Aorta (tissue), 5 donors: ENCODE measurements around the gene MBP. TPM values are rescaled to one million over a fixed set of nuclear protein-coding genes. Genes with fewer than 3 reads are reported as not detected.
A peak's percentile ranks its signal among the peaks of the same experiment; 100 is the strongest.

Experiments used
- ATAC-seq: fragments of 200-7000 bp; cut with Tn5 transposase; one replicate; pipeline ENCODE4 v1.9.1; 2022; ENCODE audit warnings: moderate library complexity; ENCODE audit not compliant: low FRiP score
- DNase-seq, 2 donors: peaks; one replicate each; pipeline ENCODE4 v3.0.0-alpha.2; 2020
- H3K27ac ChIP-seq, 2 donors: one replicate each; pipeline ENCODE4 v1.5.1; 2013; ENCODE audit warnings: low read length in 2 of 2, mild to moderate bottlenecking in 2 of 2, moderate library complexity in 2 of 2, control low read depth in 1 of 2, inconsistent platforms in 1 of 2, low read depth in 1 of 2
- H3K27me3 ChIP-seq, 2 donors: one replicate each; pipeline ENCODE4 v1.6.1; 2013; ENCODE audit warnings: control low read depth in 1 of 2, low read length in 1 of 2, mild to moderate bottlenecking in 1 of 2, moderate library complexity in 1 of 2; ENCODE audit not compliant: insufficient read depth in 2 of 2, control insufficient read depth in 1 of 2
- H3K36me3 ChIP-seq, 2 donors: one replicate each; pipeline ENCODE4 v1.6.1; 2013; ENCODE audit warnings: control low read depth in 1 of 2, low read length in 1 of 2, mild to moderate bottlenecking in 1 of 2; ENCODE audit not compliant: insufficient read depth in 2 of 2, control insufficient read depth in 1 of 2
- H3K4me1 ChIP-seq, 2 donors: one replicate each; pipeline ENCODE4 v1.6.1; 2013; ENCODE audit warnings: low read length in 2 of 2, control low read depth in 1 of 2, mild to moderate bottlenecking in 1 of 2, moderate library complexity in 1 of 2; ENCODE audit not compliant: insufficient read depth in 2 of 2, control insufficient read depth in 1 of 2
- H3K4me3 ChIP-seq, 2 donors: one replicate each; pipeline ENCODE4 v1.5.1; 2013; ENCODE audit warnings: low read length in 2 of 2, control low read depth in 1 of 2, mild to moderate bottlenecking in 1 of 2
- H3K9me3 ChIP-seq: one replicate; pipeline ENCODE4 v1.6.1; 2013; ENCODE audit warnings: mild to moderate bottlenecking, low read length; ENCODE audit not compliant: control insufficient read depth
- WGBS, 2 donors: extraction: QIAGEN DNeasy Blood & Tissue Kit; methylation state at CpG; one replicate each; pipeline ENCODE4 v1.1.7; 2013; 5-methylcytosine and 5-hydroxymethylcytosine counted together
- intact Hi-C, 2 donors: fragments of 100-400 bp; cut with DNase I; formaldehyde crosslinking; loops; one replicate each; pipeline versions ENCODE4 v1.14.2 to v1.15.0; 2022
- polyA plus RNA-seq, 2 donors: library from polyadenylated mRNA; stranded (reverse); fragments of 200-250 nt; gene quantifications; one replicate each; pipeline ENCODE4 v1.2.3, GENCODE V29; 2013
- total RNA-seq, 2 donors: library from RNA; stranded (reverse); fragmentation: NEBNext Ultra II Directional; extraction: Animal tissue kit (Norgen Biotek cat#: 25700); gene quantifications; one replicate each; pipeline ENCODE4 v1.2.1, GENCODE V29; 2021
- donor health status: healthy with polysubstance abuse.
- donor health status: Bipolar disorder and iron deficiency.
- donor health status: DM: no; HTN: no; CAD: no.
- donor health status: DM: no; HTN: no; CAD: no.
- donor health status: DM: yes; HTN: yes; CAD: no.

The MBP gene
- total and polyA plus RNA-seq, 4 donors: 9.1 to 62.7 (median 26.6) TPM

DNA sequence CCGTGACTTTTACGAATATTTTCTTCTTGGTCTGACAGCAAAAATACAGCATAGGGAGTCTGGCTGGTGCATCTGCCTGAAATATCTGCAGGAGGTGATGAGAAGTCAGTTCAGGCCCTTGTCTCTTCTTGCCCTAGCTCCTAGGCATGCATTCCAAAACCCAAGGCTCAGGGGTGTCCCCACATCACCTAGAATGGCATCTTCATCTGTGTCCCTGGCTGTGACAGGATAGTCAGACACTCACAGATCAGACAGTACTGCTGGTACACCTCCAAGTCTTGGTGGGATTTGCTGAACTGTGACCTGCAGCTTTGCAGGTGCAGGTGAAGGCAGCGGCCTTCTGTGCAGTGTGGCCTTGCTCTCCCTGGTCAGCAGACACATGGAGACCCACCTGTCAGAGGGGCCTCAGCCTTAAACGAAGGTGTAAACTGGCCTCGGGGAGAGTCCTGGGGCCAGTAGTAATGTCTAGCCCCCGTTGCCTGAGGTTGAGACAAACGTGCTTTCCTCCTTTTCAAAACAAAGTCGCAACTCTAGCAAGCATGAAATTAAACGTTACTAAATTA is 42.8 kb downstream of the MBP start:
- no peaks in the 10 kb centered on the region for H3K4me1 ChIP-seq
- H3K9me3 ChIP-seq: no peaks in the 10 kb centered on the region
- no peaks in the 10 kb centered on the region for H3K27me3 ChIP-seq
- intact Hi-C loops: loop anchor here (5.0 kb wide), 2 partner anchors 37 to 42 kb away; partner anchors contain the start of gene MBP (in 1 of the 2)
- no peak for DNase-seq
- 88 to 91% methylated on average over 9 of the region's 9 CpGs for WGBS, 2 donors
- no peak overlapping the region for H3K4me3 ChIP-seq
- ATAC-seq: no peak
- H3K27ac ChIP-seq: no peak overlapping the region
- no peaks in the 10 kb centered on the region for H3K36me3 ChIP-seq

GRCh38 chr18:77088963-77089722 is 43.4 kb downstream of the MBP start:
- Histone ChIP-seq H3K9me3 (no peaks in the 10 kb centered on the region), H3K4me3 (no peak overlapping the region), H3K4me1 (peaks cover 0 to 2% of the 10 kb centered on the region in 2 donors), H3K27me3 (no peaks in the 10 kb centered on the region), H3K36me3 (no peaks in the 10 kb centered on the region), H3K27ac (no peak overlapping the region)
- DNase-seq (no peak), ATAC-seq (no peak)
- 81 to 88% methylated on average over 14 of the region's 14 CpGs for WGBS, 2 donors
- intact Hi-C loops: loop anchor here (5.0 kb wide), 2 partner anchors 38 to 43 kb away; partner anchors contain the start of gene MBP (in 1 of the 2)

DNA sequence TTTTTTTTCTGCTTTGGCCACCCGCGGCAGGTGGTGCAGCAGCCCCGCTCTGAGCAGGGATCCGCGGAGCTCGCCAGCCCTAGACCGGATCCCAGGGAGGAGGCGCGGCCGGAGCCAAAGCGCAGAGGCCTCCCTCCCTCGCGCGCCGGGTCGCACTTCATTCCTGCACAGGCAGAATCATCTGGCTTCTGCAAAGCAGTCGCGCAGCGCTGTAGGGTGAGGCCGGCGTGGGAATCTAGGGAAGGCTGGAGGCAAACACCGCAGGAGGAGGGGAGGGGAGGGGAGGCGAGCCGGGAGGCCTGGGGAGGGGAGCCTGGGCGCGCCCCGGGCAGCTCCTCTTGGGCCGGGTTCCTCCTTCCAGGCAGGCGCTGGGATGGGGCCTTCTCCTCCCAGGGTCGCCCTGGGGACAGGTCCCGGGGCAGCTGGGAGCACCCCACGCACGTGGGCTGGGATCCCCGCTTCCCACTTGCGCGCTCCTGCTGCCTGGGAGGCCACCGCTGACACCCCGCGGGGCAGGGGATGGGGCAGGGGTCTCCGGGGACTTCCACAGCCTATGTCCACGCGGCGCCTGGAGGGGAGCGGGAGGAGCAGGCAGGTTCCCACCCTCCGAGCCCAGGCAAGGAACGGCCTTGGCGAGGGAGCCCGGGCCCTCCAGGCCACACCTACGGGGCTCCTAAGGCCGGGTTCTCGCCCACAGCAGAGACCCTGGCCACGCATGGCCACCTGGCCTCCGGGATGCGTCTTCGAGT is 45.0 kb downstream of the MBP start:
- Histone ChIP-seq H3K27me3 (no peaks in the 10 kb centered on the region), H3K4me3 (peak overlapping the region; percentile 7 to 28), H3K36me3 (no peaks in the 10 kb centered on the region), H3K27ac (no peak overlapping the region), H3K4me1 (peaks cover 0 to 2% of the 10 kb centered on the region in 2 donors), H3K9me3 (no peaks in the 10 kb centered on the region)
- ATAC-seq (peak; percentile 80), DNase-seq (peak; percentile 72 to 89)
- 29 to 38% methylated on average over 40 to 55 of the region's 55 CpGs for WGBS, 2 donors
- intact Hi-C loops: loop anchor here (5.0 kb wide), 2 partner anchors 40 to 45 kb away; partner anchors contain the start of gene MBP (in 1 of the 2)

DNA sequence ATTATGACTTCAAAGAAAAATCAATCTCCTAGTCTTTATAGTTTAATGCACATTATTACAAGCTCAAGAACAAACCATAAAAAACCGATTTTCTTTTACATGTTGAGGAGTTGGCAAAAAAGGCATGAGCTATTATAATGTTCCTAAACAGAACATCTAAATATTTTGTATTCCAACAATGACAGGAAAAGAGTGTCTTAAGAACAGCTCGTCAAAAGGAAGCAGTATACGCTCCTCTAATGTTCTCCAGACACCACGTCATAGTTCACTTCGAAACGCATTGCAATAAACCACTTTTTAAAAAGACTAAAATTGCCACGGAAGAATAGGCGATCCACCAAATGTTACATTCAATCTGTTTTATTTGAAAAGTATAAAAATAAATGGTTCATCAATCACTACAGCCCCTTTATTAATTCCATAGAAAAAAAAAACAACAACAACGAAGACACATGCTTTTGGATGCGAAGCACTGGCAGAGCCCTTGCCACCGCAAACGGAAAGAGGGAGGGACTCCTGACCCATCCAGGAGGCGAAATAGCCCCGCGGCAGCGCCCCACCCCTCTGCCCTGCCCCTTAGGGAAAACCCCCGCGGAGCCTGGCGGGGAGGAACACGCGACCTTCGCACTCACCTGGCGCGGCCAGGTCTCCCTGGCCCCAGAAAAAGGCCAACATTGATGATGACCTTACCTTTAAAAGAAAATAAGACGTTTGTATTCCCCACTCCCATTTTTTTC is 45.8 kb downstream of the MBP start:
- intact Hi-C loops: loop anchor here (5.0 kb wide), 2 partner anchors 40 to 45 kb away; partner anchors contain the start of gene MBP (in 1 of the 2)
- ATAC-seq: peak; percentile 31
- peak; percentile 66 to 81 for DNase-seq

DNA sequence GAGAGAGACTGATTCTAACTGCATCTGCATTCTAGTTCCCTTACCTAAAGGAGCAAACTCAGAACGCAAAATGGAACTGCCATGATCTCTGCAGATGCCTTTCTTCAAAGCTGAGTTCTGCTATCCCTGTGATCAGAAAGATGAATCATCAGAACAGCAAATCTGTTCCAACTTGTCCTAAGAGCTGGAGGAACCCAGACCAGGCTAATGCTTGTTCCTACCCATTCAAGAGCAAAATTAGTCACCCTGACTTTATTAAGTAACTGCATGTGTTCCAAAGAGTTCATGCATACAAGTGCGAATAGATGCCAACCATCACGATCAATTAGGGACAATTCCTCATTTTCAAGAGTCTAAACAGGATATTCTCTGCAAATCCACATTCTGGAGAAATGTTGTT is 46.5 kb downstream of the MBP start:
- no peaks in the 10 kb centered on the region for H3K9me3 ChIP-seq
- intact Hi-C loops: loop anchor here (5.0 kb wide), 2 partner anchors 41 to 46 kb away; partner anchors contain the start of gene MBP (in 1 of the 2)
- DNase-seq (no peak), ATAC-seq (no peak)
- H3K4me3 ChIP-seq: no peak overlapping the region
- no peaks in the 10 kb centered on the region for H3K36me3 ChIP-seq
- H3K27ac ChIP-seq: no peak overlapping the region
- 76 to 79% methylated on average over 3 of the region's 3 CpGs for WGBS, 2 donors
- no peaks in the 10 kb centered on the region for H3K27me3 ChIP-seq
- peaks cover 0 to 2% of the 10 kb centered on the region in 2 donors for H3K4me1 ChIP-seq

More for the DNA sequence above, 45.8 kb downstream of the MBP start:
- H3K36me3 ChIP-seq: no peaks in the 10 kb centered on the region
- 13 to 22% methylated on average over 25 of the region's 25 CpGs for WGBS, 2 donors
- H3K4me3 ChIP-seq: peak overlapping the region; percentile 7 to 28
- peaks cover 0 to 2% of the 10 kb centered on the region in 2 donors for H3K4me1 ChIP-seq
- no peaks in the 10 kb centered on the region for H3K9me3 ChIP-seq
- no peaks in the 10 kb centered on the region for H3K27me3 ChIP-seq
- no peak overlapping the region for H3K27ac ChIP-seq

GRCh38 chr18:77084688-77085035 is 47.9 kb downstream of the MBP start:
- Histone ChIP-seq H3K4me1 (peaks cover 0 to 2% of the 10 kb centered on the region in 2 donors), H3K36me3 (no peaks in the 10 kb centered on the region), H3K27me3 (no peaks in the 10 kb centered on the region), H3K27ac (no peak overlapping the region), H3K9me3 (no peaks in the 10 kb centered on the region), H3K4me3 (no peak overlapping the region)
- ATAC-seq (peak; percentile 19), DNase-seq (no peak)
- 6 to 12% methylated on average over 1 of the region's 1 CpG for WGBS, 2 donors
- intact Hi-C loops: loop anchor here (5.0 kb wide), 2 partner anchors 43 to 48 kb away; partner anchors contain the start of gene MBP (in 1 of the 2)

DNA sequence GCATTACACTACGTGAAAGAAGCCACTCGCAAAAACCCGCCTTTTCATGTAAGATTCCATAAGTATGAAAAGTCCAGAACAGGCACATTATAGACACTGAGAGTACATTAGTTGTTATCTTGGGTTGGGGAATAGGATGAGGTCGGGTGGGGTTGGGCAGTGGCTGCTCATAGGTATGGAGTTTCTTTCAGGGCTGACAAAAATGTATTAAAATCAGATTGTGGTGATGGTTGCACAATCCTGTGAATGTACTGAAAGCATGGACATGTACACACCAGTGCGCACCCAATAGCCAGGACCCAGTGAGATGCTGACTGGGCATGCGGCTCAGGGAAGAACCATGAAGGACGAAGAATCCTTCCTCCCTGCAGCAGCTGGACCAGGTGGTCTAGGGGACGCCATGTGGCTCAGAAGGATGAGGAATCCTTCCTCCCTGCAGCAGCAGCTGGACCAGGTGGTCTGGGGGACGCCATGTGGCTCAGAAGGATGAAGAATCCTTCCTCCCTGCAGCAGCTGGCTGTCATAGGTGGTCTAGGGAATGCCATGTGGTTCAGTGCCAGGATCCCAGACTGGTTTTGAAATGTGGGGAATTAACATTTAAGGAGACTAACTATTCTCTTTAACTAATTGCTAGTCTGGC is 50.1 kb downstream of the MBP start:
- no peak for DNase-seq
- Histone ChIP-seq H3K36me3 (no peaks in the 10 kb centered on the region), H3K4me3 (no peak overlapping the region), H3K27me3 (no peaks in the 10 kb centered on the region), H3K9me3 (no peaks in the 10 kb centered on the region), H3K27ac (no peak overlapping the region), H3K4me1 (peaks cover 0 to 2% of the 10 kb centered on the region in 2 donors)
- ATAC-seq: no peak
- WGBS, 2 donors: 97 to 98% methylated on average over 9 of the region's 9 CpGs
- intact Hi-C loops: no loop called here

- H3K4me3 ChIP-seq: no peak overlapping the region
- 86 to 89% methylated on average over 2 of the region's 2 CpGs for WGBS, 2 donors
- no peak overlapping the region for H3K27ac ChIP-seq
- no peak for ATAC-seq
- no peaks in the 10 kb centered on the region for H3K27me3 ChIP-seq
- no peaks in the 10 kb centered on the region for H3K9me3 ChIP-seq
- DNase-seq: no peak
- intact Hi-C loops: no loop called here
- peaks cover 0 to 2% of the 10 kb centered on the region in 2 donors for H3K4me1 ChIP-seq
- H3K36me3 ChIP-seq: no peaks in the 10 kb centered on the region
Observed at GRCh38 chr18:77081390-77081778, 51.2 kb downstream of the MBP start.
